ENCODE data around the gene TREML1. TPM values are rescaled to one million over a fixed set of nuclear protein-coding genes. Genes with fewer than 3 reads are reported as not detected.

TREML1 gene
- total RNA-seq, 1 donor from 2014 or later = not detected

DNA sequence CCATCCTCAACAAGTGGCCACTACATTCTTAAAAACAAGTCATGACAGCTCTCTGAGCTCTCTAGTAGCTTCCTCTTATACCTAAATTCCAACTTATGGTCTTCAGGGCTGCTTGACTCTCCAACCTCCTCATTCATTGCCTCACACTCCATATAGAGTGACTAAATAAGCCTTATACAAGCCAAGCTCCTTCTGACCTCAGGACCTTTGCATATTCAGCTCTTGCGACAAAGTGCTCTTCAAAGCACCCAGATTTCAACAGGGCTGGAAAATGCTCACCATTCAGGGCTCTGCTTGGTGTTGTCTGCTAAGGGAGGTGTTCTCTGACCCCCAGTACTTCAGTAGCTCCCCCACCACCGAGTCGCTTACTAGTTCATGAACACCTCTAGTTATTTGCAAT lies 43.1 kb upstream of the TREML1 start:
- Histone ChIP-seq H3K9me3 (no peaks in the 10 kb centered on the region), H3K4me1 (no peaks in the 10 kb centered on the region), H3K36me3 (no peaks in the 10 kb centered on the region), H3K27me3 (no peaks in the 10 kb centered on the region), H3K27ac (no peak overlapping the region), H3K4me3 (no peak overlapping the region)
- intact Hi-C loops (cut with DNase I) = no loop called here
- DNase-seq (ENCODE audit: low spot score in 2 of 2) = no peak
- TF ChIP-seq, protein P1, sequence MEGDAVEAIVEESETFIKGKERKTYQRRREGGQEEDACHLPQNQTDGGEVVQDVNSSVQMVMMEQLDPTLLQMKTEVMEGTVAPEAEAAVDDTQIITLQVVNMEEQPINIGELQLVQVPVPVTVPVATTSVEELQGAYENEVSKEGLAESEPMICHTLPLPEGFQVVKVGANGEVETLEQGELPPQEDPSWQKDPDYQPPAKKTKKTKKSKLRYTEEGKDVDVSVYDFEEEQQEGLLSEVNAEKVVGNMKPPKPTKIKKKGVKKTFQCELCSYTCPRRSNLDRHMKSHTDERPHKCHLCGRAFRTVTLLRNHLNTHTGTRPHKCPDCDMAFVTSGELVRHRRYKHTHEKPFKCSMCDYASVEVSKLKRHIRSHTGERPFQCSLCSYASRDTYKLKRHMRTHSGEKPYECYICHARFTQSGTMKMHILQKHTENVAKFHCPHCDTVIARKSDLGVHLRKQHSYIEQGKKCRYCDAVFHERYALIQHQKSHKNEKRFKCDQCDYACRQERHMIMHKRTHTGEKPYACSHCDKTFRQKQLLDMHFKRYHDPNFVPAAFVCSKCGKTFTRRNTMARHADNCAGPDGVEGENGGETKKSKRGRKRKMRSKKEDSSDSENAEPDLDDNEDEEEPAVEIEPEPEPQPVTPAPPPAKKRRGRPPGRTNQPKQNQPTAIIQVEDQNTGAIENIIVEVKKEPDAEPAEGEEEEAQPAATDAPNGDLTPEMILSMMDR (IDR thresholded peaks at IDR 0.05) = no peak

DNA sequence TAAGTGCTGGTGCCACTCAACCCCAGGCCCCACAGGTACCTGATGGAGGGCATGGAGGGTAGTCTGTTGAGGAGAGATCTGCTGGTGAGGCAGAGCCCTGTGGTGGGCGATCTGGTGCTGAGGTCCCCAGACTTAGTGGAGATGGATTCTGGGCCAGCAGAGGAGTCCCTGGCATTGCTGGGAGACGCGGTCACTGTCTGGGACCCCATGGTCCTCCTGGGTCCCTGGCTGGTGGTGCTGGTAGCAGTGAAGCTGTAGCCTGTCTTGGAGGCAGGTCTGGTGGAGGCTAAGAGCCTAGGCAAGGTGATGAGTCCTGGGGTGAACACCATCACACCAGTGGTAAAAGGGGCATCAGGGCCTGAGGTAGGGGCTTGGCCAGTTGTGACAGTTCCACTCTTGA lies 40.2 kb upstream of the TREML1 start:
- H3K27ac ChIP-seq = no peak overlapping the region
- H3K36me3 ChIP-seq = no peaks in the 10 kb centered on the region
- DNase-seq (ENCODE audit: low spot score in 2 of 2) = no peak
- no peaks in the 10 kb centered on the region for H3K4me1 ChIP-seq
- H3K27me3 ChIP-seq = no peaks in the 10 kb centered on the region
- TF ChIP-seq, protein P1 (IDR thresholded peaks at IDR 0.05) = no peak
- intact Hi-C loops (cut with DNase I) = no loop called here
- no peaks in the 10 kb centered on the region for H3K9me3 ChIP-seq
- H3K4me3 ChIP-seq = no peak overlapping the region

DNA sequence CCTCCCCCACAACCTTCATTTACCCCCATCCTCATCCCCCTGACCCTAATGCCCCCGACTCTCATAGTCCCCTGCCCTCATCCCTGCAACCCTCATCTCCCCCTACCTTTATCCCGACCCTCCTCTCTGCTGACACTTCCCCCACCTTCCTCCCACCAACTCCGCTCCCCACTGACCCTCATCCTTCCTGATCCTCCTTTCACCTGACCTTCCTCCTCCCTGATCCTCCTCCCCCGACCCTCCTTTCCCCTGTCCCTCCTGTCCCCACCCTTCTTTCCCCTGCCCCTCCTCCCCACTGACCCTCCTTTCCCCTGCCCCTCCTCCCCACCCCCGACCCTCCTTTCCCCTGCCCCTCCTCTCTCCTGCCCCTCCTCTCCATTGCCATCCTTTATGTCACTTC lies 39.7 kb upstream of the TREML1 start:
- Histone ChIP-seq H3K27me3 (no peaks in the 10 kb centered on the region), H3K27ac (no peak overlapping the region), H3K4me1 (no peaks in the 10 kb centered on the region), H3K36me3 (no peaks in the 10 kb centered on the region), H3K4me3 (no peak overlapping the region), H3K9me3 (no peaks in the 10 kb centered on the region)
- intact Hi-C loops (cut with DNase I) = no loop called here
- TF ChIP-seq, protein P1 (IDR thresholded peaks at IDR 0.05) = no peak
- no peak for DNase-seq (ENCODE audit: low spot score in 2 of 2)

DNA sequence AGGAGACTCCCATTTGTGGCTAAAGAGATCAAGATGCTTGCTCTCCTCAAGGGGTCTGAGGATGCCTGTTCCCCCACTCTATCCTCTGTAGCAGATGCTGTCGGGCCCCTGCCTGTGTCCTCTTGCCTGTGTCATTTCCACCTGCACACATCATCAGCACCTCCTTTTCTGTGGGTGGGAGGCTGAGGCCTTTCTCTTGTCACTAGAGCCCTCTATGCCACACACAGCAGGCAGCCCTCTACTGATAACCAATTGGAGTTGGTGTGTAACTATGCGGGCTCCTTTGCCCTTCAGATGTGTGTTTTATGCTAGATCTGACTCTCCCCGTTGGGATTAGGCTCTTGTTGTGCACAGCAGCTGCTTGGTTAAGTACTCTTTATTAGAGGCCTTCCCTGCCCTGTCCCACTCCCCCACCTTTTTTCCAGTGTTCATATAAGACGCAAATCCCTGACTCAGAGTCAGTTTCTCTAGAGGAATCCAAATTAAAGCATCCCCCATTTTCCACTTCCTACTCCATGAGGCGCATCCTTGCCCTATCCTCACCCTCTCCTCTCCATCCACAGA lies 39.1 kb upstream of the TREML1 start:
- H3K27ac ChIP-seq = no peak overlapping the region
- TF ChIP-seq, protein P1 (IDR thresholded peaks at IDR 0.05) = no peak
- intact Hi-C loops (cut with DNase I) = no loop called here
- H3K36me3 ChIP-seq = no peaks in the 10 kb centered on the region
- no peaks in the 10 kb centered on the region for H3K27me3 ChIP-seq
- no peak for DNase-seq (ENCODE audit: low spot score in 2 of 2)
- no peak overlapping the region for H3K4me3 ChIP-seq
- no peaks in the 10 kb centered on the region for H3K9me3 ChIP-seq
- no peaks in the 10 kb centered on the region for H3K4me1 ChIP-seq

DNA sequence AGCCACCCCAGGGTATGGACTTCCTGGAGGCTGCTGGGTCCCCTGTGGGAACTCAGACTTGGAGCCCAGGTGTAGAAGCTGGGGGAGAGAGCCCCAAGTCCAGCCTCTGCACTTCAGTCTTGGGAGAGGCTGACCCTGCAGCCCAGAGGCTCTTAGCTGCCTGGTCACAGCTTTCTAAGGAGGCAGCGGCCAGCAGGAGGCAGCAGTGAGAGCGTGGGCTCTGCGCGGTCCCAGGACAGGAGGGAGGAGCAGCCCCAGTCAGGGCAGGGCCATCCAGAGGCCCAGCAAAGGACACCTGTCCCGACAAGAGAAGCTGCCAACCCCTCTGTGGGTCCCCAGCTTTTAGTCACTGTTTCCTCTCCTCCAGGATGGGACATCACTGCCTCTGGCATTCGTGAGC lies 37.4 kb upstream of the TREML1 start:
- no peak for DNase-seq (ENCODE audit: low spot score in 2 of 2)
- Histone ChIP-seq H3K4me3 (no peak overlapping the region), H3K4me1 (no peaks in the 10 kb centered on the region), H3K36me3 (no peaks in the 10 kb centered on the region), H3K27ac (no peak overlapping the region), H3K27me3 (no peaks in the 10 kb centered on the region), H3K9me3 (no peaks in the 10 kb centered on the region)
- intact Hi-C loops (cut with DNase I) = no loop called here
- TF ChIP-seq, protein P1 (IDR thresholded peaks at IDR 0.05) = peak in 1 of 3 experiments; percentile 24

DNA sequence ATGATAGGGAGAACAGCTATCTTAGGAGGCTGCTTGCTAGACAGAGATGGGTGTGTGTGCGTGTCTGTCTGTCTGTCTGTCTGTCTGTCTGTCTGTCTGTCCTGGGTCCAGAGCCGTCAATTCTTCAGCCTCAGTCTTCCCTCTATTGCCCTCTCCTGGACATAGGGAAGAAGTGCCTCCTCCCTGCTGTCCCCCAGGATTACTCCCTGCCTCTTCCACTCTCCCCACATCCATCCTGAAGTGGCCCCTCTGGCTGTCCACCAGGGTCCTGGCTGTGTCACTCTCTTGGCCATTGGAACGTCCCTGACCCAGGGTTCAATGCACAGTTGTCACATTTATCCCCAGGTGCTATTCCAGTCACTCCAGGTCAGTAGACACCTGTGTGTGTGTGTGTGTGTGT lies 36.6 kb upstream of the TREML1 start:
- H3K27ac ChIP-seq = no peak overlapping the region
- H3K9me3 ChIP-seq = no peaks in the 10 kb centered on the region
- intact Hi-C loops (cut with DNase I) = no loop called here
- TF ChIP-seq, protein P1 (IDR thresholded peaks at IDR 0.05) = no peak
- H3K27me3 ChIP-seq = no peaks in the 10 kb centered on the region
- H3K4me3 ChIP-seq = no peak overlapping the region
- no peaks in the 10 kb centered on the region for H3K36me3 ChIP-seq
- H3K4me1 ChIP-seq = no peaks in the 10 kb centered on the region
- no peak for DNase-seq (ENCODE audit: low spot score in 2 of 2)
